GM13976 (cell line): ENCODE results near the gene PPP1R12A.

Experiments used
- DNase-seq: peaks from one replicate; pipeline ENCODE4 v3.0.0; 2012; ENCODE audit warnings: low spot score
- in situ Hi-C: fragments of 300-500 bp; cut with MboI; formaldehyde crosslinking; loops from one replicate; pipeline ENCODE4 v1.12.0; 2022; ENCODE audit warnings: low sequenced_read_pairs, mixed read lengths, inconsistent platforms; ENCODE audit not compliant: unreplicated experiment
- TF ChIP-seq, protein P1 (sequence below): IDR thresholded peaks from 2 replicates; pipeline ENCODE4 v1.5.1; 2012; ENCODE audit warnings: borderline replicate concordance, mild to moderate bottlenecking; ENCODE audit not compliant: insufficient read depth; ENCODE audit errors: extremely low read depth, missing control alignments, control extremely low read depth

Gene PPP1R12A

DNA sequence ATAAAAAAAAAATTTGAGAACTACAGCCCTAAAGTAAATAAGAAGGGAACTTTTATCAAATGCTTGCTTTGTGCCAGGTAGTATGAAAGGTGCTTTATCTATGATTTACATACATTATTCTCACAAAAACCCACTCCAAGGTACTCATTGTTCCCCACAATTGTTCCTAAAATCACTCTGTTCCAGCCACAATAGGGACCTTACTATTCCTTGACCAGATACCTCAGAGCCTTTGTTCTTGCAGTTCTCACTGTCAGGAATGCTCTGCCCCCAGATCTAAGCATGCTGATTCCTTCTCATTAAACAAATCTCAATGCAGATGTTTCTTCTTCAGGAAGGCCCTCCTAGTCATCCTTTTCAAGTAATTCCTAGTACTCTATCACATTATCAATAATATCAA lies 60.2 kb downstream of the PPP1R12A start:
- TF ChIP-seq, protein P1, sequence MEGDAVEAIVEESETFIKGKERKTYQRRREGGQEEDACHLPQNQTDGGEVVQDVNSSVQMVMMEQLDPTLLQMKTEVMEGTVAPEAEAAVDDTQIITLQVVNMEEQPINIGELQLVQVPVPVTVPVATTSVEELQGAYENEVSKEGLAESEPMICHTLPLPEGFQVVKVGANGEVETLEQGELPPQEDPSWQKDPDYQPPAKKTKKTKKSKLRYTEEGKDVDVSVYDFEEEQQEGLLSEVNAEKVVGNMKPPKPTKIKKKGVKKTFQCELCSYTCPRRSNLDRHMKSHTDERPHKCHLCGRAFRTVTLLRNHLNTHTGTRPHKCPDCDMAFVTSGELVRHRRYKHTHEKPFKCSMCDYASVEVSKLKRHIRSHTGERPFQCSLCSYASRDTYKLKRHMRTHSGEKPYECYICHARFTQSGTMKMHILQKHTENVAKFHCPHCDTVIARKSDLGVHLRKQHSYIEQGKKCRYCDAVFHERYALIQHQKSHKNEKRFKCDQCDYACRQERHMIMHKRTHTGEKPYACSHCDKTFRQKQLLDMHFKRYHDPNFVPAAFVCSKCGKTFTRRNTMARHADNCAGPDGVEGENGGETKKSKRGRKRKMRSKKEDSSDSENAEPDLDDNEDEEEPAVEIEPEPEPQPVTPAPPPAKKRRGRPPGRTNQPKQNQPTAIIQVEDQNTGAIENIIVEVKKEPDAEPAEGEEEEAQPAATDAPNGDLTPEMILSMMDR: no peak
- in situ Hi-C loops: no loop called here

GRCh38 chr12:79873201-79873600 lies 61.7 kb downstream of the PPP1R12A start:
- in situ Hi-C loops: no loop called here
- no peak for DNase-seq

More for the DNA sequence above, 60.2 kb downstream of the PPP1R12A start:
- DNase-seq: no peak

GRCh38 chr12:79871621-79872020 lies 63.3 kb downstream of the PPP1R12A start:
- in situ Hi-C loops: no loop called here
- DNase-seq: no peak
- TF ChIP-seq, protein P1: no peak

More at GRCh38 chr12:79873201-79873600, 61.7 kb downstream of the PPP1R12A start:
- TF ChIP-seq, protein P1: no peak

- TF ChIP-seq, protein P1: no peak
- in situ Hi-C loops: no loop called here
- DNase-seq: no peak
These were observed 64.0 kb downstream of the PPP1R12A start for GRCh38 chr12:79870916-79871315.

- in situ Hi-C loops: no loop called here
- TF ChIP-seq, protein P1: no peak
These were observed 75.3 kb downstream of the PPP1R12A start for GRCh38 chr12:79859646-79860045.

GRCh38 chr12:79858518-79858917 lies 76.4 kb downstream of the PPP1R12A start:
- in situ Hi-C loops: no loop called here
- TF ChIP-seq, protein P1: no peak
- no peak for DNase-seq

More at GRCh38 chr12:79859646-79860045, 75.3 kb downstream of the PPP1R12A start:
- no peak for DNase-seq

DNA sequence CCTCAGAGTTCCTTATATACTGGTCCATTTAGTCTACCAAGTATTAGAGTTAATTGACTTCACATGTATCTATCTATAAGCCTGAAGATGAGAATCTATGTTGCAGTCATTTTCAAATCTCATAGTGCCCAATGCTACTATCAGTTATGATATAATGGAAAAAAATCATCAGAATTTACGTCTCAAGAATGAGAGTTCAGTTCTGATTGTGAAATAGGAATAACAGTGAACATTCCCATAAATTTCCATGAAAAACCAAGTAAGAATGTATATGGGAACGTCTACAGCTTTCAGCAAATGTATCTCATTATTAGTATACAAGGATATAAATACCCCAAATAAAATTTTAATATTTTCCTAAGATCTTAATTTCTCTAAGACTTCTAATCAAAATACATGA lies 77.2 kb downstream of the PPP1R12A start:
- TF ChIP-seq, protein P1: no peak
- DNase-seq: no peak
- in situ Hi-C loops: no loop called here
